ENCODE measurements around the gene MAN2B2. TPM values are rescaled to one million over a fixed set of nuclear protein-coding genes. Genes with fewer than 3 reads are reported as not detected.

The MAN2B2 gene
- total and polyA plus RNA-seq, 8 donors: 6.1 to 49.4 (median 13.9) TPM

DNA sequence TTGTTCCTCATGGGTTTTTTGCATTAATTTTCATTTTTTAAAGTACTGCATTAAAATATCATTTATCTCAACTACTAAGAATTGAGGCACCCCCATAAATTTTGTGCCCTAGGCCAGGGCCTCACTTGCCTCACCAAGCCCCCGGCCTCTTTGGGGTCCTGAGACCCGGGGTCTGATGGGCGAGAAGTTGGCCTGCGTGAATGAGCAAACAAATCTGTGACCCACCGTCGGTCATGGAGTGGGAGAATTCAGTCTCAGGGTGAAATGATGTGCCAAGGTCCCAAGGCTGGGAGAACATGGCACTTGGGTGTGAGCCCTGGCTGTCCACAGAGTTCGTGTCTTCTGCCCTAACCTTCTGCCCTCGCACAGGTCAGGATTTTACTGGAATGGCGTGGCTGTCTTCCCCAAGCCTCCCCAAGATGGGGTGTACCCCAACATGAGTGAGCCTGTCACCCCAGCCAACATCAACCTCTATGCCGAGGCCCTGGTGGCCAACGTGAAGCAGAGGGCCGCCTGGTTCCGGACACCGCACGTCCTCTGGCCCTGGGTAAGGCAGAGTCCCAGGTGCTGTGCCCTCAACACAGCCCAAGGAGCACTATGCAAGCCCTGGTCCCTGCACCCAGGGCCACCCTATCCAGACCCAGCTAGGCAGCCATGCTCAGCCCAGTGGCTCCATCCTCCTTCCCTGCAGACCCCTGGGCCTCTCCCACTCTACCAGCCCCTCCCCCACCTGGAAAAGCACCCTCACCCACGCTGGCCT lies 18.0 kb downstream of the MAN2B2 start:
- no peaks in the 10 kb centered on the region for H3K27me3 ChIP-seq
- H3K4me3 ChIP-seq: no peak overlapping the region
- no peaks in the 10 kb centered on the region for H3K4me1 ChIP-seq
- DNase-seq: no peak
- peaks cover 24 to 99% (median 95%) of the 10 kb centered on the region in 4 donors for H3K36me3 ChIP-seq
- 94 to 96% (median 94%) methylated on average over 14 to 16 of the region's 16 CpGs for WGBS, 5 donors
- no peaks in the 10 kb centered on the region for H3K9me3 ChIP-seq
- H3K27ac ChIP-seq: no peak overlapping the region
- TF ChIP-seq POLR2A (IDR thresholded peaks at IDR 0.05): no peak
- no peak for TF ChIP-seq EP300 (IDR thresholded peaks at IDR 0.05)
- TF ChIP-seq, protein P1, sequence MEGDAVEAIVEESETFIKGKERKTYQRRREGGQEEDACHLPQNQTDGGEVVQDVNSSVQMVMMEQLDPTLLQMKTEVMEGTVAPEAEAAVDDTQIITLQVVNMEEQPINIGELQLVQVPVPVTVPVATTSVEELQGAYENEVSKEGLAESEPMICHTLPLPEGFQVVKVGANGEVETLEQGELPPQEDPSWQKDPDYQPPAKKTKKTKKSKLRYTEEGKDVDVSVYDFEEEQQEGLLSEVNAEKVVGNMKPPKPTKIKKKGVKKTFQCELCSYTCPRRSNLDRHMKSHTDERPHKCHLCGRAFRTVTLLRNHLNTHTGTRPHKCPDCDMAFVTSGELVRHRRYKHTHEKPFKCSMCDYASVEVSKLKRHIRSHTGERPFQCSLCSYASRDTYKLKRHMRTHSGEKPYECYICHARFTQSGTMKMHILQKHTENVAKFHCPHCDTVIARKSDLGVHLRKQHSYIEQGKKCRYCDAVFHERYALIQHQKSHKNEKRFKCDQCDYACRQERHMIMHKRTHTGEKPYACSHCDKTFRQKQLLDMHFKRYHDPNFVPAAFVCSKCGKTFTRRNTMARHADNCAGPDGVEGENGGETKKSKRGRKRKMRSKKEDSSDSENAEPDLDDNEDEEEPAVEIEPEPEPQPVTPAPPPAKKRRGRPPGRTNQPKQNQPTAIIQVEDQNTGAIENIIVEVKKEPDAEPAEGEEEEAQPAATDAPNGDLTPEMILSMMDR (IDR thresholded peaks at IDR 0.05): no peak
- no peak for TF ChIP-seq POLR2AphosphoS5 (IDR thresholded peaks at IDR 0.05)
- intact Hi-C loops (cut with DNase I; ENCODE audit: low total_unique reads): no loop called here

DNA sequence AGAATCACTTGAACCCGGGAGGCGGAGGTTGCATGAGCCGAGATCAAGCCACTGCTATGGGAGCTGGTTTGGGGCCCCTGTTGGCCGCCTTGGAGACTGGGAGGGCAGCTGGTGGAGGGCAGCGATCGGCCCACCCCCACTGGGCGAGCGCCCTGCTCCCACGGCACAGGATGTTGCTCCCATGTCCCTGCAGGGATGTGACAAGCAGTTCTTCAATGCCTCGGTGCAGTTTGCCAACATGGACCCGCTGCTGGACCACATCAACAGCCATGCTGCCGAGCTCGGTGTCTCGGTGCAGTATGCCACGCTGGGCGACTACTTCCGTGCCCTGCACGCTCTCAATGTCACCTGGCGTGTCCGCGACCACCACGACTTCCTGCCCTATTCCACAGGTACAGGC lies 19.4 kb downstream of the MAN2B2 start:
- 93 to 98% (median 97%) methylated on average over 10 to 22 of the region's 22 CpGs for WGBS, 5 donors
- intact Hi-C loops (cut with DNase I; ENCODE audit: low total_unique reads): no loop called here
- H3K4me3 ChIP-seq: no peak overlapping the region
- no peak overlapping the region for H3K27ac ChIP-seq
- DNase-seq: no peak
- no peak for TF ChIP-seq POLR2AphosphoS5 (IDR thresholded peaks at IDR 0.05)
- TF ChIP-seq, protein P1 (IDR thresholded peaks at IDR 0.05): no peak
- H3K27me3 ChIP-seq: no peaks in the 10 kb centered on the region
- no peaks in the 10 kb centered on the region for H3K4me1 ChIP-seq
- H3K9me3 ChIP-seq: no peaks in the 10 kb centered on the region
- H3K36me3 ChIP-seq: peaks cover 27 to 99% (median 95%) of the 10 kb centered on the region in 4 donors

DNA sequence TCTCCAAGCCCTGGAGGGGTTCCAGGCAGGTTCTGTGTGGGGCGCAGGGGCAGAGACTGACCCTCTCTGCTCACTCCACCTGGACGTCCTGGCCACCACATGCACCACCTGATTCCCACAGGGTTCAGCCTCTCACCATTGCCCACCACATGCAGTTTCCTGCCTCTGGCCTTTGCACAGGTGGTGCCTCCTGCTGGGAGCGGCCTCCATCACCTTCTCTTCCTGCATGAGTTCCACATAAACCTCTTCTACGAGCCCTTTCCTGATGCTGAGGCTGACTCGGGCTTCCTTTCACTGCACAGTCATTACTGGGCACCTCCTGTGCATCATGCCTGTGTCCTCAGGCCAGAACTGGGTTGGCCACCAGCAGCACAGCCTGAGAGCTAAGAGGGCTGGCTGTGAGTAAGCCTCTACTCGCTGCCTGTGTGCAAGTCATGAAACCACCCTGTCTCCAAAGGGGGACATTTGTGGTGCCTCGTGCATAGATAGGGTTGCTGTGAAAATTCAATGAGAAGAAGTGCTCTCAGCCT lies 19.9 kb downstream of the MAN2B2 start:
- no peak overlapping the region for H3K4me3 ChIP-seq
- no peak for DNase-seq
- intact Hi-C loops (cut with DNase I; ENCODE audit: low total_unique reads): no loop called here
- TF ChIP-seq POLR2AphosphoS5 (IDR thresholded peaks at IDR 0.05) (no peak), POLR2A (IDR thresholded peaks at IDR 0.05) (no peak), EP300 (IDR thresholded peaks at IDR 0.05) (no peak)
- TF ChIP-seq, protein P1 (IDR thresholded peaks at IDR 0.05): no peak
- H3K27me3 ChIP-seq: no peaks in the 10 kb centered on the region
- H3K4me1 ChIP-seq: no peaks in the 10 kb centered on the region
- no peak overlapping the region for H3K27ac ChIP-seq
- H3K36me3 ChIP-seq: peaks cover 22 to 98% (median 95%) of the 10 kb centered on the region in 4 donors
- 88 to 94% (median 93%) methylated on average over 7 of the region's 7 CpGs for WGBS, 5 donors
- no peaks in the 10 kb centered on the region for H3K9me3 ChIP-seq

DNA sequence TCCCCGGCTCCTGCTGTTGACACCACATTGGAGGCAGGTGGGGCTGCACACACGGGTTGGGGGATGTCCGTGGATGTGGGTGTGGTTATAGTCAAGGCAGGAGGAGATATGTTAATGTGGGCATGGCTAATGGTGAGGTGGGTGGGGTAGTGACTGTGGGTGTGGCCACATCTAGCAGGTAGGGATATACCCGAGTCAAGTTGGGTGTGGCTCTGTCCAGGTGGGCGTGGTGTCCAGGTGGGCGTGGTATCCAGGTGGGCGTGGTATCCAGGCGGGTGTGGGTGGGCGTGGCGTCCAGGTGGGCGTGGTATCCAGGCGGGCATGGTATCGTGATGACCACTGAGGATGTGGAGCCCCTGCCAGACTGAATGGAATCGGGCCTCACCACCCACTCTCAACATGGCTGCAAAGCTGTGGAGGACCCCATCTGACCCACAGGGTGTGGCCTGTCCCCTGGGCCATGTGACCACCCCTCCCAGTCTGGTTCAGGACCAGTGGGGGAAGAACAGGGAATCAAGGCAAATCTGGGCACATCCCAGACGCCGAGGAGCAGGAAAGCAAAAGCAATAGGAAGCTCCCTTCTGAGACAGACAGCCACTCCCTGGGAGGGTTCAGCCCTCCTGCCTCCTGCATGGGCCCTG lies 21.0 kb downstream of the MAN2B2 start:
- Histone ChIP-seq H3K4me1 (no peaks in the 10 kb centered on the region), H3K9me3 (no peaks in the 10 kb centered on the region), H3K36me3 (peaks cover 31 to 98% (median 95%) of the 10 kb centered on the region in 4 donors), H3K27me3 (no peaks in the 10 kb centered on the region), H3K4me3 (no peak overlapping the region), H3K27ac (no peak overlapping the region)
- WGBS, 5 donors: 59 to 66% (median 63%) methylated on average over 8 to 16 of the region's 16 CpGs
- TF ChIP-seq EP300 (IDR thresholded peaks at IDR 0.05) (no peak), POLR2A (IDR thresholded peaks at IDR 0.05) (no peak), POLR2AphosphoS5 (IDR thresholded peaks at IDR 0.05) (no peak)
- TF ChIP-seq, protein P1 (IDR thresholded peaks at IDR 0.05): no peak
- intact Hi-C loops (cut with DNase I; ENCODE audit: low total_unique reads): no loop called here
- peak in 1 of 2 donors; percentile 12 for DNase-seq
